GM10266 (cell line): ENCODE data around the gene BAHD1.

ENCODE experiments used
- DNase-seq: peaks from one replicate; pipeline ENCODE4 v3.0.0; 2012; ENCODE audit errors: extremely low spot score
- CTCF ChIP-seq: IDR thresholded peaks from 2 replicates; pipeline ENCODE4 v1.5.1; 2012; ENCODE audit warnings: mild to moderate bottlenecking, low read depth; ENCODE audit not compliant: control insufficient read depth, insufficient read depth; ENCODE audit errors: missing control alignments

BAHD1 gene

DNA sequence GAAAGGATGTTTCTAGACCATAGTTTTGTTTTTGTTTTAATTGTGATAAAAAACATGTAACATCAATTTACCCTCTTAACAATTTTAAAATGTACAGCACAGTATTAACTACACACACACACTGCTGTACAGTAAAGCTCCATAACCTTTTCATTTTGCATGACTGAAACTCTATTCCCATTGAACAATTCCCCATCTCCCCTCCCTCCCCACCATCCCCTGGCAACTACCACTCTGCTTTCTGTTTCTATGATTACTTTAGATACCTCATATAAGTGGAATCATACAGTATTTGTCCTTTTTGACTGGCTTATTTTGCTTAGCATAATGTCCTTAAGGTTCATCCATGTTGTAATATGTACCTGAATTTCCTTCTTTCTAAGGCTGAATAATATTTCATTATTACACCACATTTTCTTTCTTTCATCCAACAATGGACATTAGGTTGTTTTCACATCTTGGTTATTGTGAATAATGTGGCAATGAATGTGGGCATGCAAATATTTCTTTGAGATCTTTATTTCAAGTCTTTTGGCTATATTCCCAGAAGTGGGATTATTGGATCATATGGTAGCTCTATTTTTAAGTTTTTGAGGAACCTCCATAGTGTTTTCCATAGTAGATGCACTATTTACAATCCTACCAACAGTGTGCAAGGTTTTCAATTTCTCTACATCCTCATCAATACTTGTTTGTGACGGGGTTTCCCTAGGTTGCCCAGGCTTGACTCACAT is 40.8 kb downstream of the BAHD1 start:
- no peak for TF ChIP-seq CTCF
- DNase-seq = no peak

DNA sequence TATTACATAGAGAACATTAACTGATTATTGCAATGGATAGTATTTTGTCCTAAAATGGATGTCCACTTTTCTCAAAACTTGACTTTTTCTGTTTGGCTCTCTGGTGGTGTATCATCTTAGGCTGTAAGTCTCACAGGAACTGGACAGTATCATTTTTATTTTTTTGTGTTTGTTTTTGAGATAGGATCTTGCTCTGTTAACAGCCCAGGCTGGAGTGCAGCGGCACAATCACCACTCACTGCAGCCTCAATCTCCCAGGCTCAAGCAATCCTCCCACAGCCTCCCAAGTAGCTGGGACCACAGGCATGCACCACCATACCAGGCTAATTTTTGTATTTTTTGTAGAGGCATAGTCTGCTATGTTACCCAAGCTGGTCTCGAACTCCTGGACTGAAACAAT is 43.2 kb downstream of the BAHD1 start:
- no peak for DNase-seq
- no peak for TF ChIP-seq CTCF

- no peak for DNase-seq
- no peak for TF ChIP-seq CTCF
Measured at GRCh38 chr15:40486066-40486770, 45.5 kb downstream of the BAHD1 start.

DNA sequence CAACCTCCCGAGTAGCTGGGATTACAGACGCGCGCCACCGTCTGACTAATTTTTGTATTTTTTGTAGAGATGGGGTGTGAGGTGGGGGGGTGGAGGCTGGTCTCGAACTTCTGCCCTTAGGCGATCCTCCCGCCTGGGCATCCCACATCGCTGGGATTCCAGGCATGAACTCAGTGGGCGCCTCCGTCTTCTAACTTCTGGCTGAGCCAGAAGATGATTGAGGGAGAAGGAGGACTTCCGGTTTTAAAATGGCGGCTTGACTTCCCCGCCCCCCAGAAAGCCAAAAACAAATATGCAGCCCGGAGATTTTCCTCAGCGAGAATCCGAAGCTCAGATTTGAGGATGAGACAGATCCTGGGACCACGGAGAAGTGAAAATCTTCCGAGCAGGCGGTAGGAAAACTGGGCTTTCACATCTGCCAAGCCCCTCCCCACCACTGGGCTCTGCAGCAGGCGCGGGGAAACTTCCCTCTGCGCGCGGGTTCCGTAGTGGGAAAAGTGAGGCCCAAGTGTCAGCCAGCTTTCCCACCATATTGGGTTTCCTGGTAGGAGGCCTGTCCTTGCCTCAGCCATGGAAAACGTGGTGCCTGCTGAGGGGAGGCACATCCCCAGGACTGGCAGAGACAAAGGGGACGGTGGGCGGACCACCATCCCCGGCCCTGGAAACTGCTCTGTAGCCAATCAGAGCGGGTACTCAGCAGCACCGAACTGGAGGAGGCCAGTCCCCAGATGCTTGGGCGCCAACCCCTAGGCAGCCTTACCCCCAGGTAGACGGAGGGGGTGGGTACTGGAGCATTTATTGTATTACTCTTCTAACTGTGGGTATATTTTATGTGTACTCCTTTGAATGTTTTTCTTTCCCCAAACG is 47.3 kb downstream of the BAHD1 start:
- no peak for TF ChIP-seq CTCF
- no peak for DNase-seq

- no peak for TF ChIP-seq CTCF
- no peak for DNase-seq
Measured at GRCh38 chr15:40489274-40490175, 48.8 kb downstream of the BAHD1 start.

DNA sequence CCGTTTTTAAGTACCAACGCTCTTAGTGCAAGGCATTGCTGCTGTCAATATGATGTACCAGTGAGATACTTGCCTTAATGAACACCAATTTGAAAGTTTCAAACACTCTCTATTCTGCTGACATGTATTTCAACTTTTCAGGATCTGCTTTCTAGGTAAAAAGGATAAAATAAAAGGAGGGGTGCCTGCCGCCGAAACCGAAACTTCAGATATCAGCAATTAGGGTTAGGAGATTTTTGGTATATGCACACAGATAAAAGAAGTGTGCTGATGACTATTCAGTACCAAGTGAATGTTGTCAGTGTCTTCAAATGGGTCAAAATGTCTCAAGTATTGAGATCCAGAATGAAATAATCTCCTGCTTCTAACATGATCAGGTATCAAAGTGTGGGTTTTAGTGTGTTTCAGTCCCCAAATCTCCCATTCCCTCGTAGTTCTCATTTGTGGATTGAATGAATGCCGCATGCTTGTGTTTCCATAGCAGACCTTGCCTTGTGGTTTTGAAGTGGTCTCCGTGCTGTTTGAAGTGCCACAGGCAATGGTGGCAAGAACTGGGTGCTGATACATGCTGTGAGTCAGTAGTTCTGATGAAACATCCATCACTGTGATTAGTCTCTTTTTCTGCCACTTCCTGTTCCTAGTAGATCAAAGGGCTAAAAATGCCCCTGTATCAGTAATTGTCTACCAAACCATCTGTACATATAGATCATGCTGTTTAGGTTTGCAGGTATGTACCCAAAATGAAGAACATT is 52.5 kb downstream of the BAHD1 start:
- TF ChIP-seq CTCF = no peak
- no peak for DNase-seq
